HL-60/S4 treated with phorbol 12-myristate 13-acetate at 8.2 ng/mL for 4 days and 3 days (cell line): ENCODE measurements around the gene RNASEH2C.

Experiments
- in situ Hi-C: fragments of 300-500 bp; cut with MboI; formaldehyde crosslinking; loops from 2 replicates; pipeline ENCODE4 v1.15.0; 2022; ENCODE audit warnings: low sequenced_read_pairs

Gene RNASEH2C

GRCh38 chr11:65718531-65718930 lies 2.1 kb downstream of the RNASEH2C start:
- in situ Hi-C loops = loop anchor here (25.0 kb wide), 2 partner anchors 94 to 269 kb away; no protein-coding TSS in a partner anchor

DNA sequence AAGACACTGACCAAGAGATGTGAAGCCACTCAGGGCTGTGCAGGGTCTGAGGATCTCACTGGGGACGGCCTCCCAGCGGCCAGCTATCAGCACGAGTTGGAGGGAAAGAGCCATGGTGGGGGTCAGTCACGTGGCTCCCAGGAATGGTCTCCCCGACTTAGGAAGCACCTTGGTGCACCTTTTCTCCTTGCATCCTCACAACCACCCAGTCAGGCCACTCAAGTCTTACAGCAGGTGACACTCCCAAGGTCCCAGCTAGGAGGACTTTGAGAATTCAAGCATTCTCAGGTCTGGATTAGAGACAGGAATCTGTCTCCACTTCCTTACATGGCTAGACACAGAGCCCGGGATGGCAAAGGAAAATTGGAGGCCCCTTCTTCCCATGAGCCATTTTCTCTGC lies 2.7 kb downstream of the RNASEH2C start:
- in situ Hi-C loops = loop anchor here (25.0 kb wide), 2 partner anchors 94 to 269 kb away; no protein-coding TSS in a partner anchor

- in situ Hi-C loops = loop anchor here (25.0 kb wide), 2 partner anchors 95 to 270 kb away; no protein-coding TSS in a partner anchor
Observed at GRCh38 chr11:65716774-65717405, 3.7 kb downstream of the RNASEH2C start.

- in situ Hi-C loops = loop anchor here (25.0 kb wide), 2 partner anchors 96 to 271 kb away; no protein-coding TSS in a partner anchor
Observed at GRCh38 chr11:65716302-65716701, 4.3 kb downstream of the RNASEH2C start.

DNA sequence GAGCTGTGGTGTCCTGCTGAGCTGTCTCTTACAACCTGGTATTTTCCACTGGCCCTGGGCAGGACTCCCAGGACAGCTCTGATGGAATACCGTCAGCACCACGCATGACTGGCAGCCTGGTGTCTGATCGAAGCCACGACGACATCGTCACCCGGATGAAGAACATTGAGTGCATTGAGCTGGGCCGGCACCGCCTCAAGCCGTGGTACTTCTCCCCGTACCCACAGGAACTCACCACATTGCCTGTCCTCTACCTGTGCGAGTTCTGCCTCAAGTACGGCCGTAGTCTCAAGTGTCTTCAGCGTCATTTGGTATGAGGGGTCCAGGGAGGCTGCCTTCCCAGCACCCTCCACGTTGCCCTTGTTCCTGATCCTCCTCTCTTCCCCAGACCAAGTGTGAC lies 6.2 kb downstream of the RNASEH2C start:
- in situ Hi-C loops = loop anchor here (25.0 kb wide), 2 partner anchors 98 to 273 kb away; no protein-coding TSS in a partner anchor

GRCh38 chr11:65713212-65713969 lies 7.2 kb downstream of the RNASEH2C start:
- in situ Hi-C loops = loop anchor here (25.0 kb wide), 2 partner anchors 99 to 274 kb away; no protein-coding TSS in a partner anchor

DNA sequence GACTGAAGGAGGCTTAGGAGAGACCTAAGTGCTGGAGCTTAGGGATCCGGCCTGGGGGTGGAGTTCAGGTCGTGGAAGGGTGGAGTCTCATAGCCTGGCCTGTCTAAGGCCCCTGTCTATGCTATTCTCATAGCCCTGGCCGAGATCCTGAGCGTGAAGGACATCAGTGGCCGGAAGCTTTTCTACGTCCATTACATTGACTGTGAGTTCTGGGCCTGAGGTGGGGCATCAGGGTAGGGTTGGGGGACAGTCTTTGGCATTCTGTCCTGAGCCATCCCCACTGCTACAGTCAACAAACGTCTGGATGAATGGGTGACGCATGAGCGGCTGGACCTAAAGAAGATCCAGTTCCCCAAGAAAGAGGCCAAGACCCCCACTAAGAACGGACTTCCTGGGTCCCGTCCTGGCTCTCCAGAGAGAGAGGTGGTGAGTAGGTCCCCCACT lies 7.9 kb downstream of the RNASEH2C start:
- in situ Hi-C loops = loop anchor here (25.0 kb wide), 2 partner anchors 100 to 275 kb away; no protein-coding TSS in a partner anchor

DNA sequence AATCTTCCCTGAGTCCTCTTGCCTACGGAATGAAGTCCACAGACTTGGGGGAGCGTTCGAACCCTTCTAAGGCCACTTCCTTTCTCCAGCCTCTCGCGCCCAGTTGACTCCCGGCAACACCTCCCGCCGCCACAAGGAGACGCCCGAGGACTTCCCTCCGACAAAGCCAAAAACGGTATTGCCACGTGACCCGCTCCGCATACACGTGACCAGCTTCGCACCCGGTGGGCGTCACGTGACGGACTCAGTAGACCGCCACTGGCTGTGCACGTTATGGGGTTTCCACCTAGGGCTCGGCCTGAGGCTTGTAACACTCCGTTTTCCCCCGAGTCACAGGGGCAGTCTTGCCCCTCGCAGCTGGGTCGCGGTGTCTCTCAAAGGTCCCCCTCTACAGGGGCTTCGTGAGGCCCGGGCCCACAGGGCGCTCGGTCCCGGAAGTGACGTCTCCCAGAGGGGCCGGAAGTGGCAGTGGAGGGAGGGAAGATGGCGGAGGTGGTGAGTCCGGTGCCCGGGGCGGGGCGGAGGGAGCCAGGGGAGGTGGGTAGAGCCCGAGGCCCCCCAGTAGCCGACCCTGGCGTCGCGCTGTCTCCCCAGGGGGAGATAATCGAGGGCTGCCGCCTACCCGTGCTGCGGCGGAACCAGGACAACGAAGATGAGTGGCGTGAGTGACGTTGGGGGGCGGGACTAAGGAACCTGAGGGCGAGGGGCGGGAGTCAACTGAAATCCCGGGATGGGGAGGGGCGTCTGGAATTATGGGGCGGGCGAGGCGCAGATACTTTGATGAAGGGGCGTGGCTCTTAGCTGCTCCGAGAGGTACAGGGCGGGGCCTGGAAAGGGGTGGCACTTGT lies 8.6 kb downstream of the RNASEH2C start, which contains the start of gene KAT5:
TSS of gene KAT5 (plus strand) at position 468 of the 848 bp plus-strand sequence. CDS start at position 484, 16 bp downstream.
- in situ Hi-C loops = loop anchor here (25.0 kb wide), 2 partner anchors 100 to 275 kb away; no protein-coding TSS in a partner anchor

- in situ Hi-C loops = loop anchor here (25.0 kb wide), 2 partner anchors 102 to 277 kb away; no protein-coding TSS in a partner anchor
Observed at GRCh38 chr11:65710421-65710820, 10.2 kb downstream of the RNASEH2C start.

DNA sequence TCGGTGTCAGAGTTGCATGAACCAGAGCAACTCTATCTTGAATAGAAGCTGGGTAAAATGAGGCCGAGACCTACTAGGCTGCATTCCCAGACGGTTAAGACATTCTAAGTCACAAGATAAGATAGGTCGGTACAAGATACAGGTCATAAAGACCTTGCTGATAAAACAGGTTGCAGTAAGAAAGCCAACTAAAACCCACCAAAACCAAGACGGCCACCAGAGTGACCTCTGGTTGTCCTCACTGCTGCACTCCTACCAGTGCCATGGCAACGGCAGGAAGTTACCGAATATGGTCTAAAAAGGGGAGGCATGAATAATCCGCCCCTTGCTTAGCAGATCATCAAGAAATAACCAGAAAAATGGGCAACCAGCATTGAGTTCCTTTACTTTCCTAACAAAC lies 10.9 kb downstream of the RNASEH2C start:
- in situ Hi-C loops = loop anchor here (25.0 kb wide), 2 partner anchors 103 to 278 kb away; no protein-coding TSS in a partner anchor

DNA sequence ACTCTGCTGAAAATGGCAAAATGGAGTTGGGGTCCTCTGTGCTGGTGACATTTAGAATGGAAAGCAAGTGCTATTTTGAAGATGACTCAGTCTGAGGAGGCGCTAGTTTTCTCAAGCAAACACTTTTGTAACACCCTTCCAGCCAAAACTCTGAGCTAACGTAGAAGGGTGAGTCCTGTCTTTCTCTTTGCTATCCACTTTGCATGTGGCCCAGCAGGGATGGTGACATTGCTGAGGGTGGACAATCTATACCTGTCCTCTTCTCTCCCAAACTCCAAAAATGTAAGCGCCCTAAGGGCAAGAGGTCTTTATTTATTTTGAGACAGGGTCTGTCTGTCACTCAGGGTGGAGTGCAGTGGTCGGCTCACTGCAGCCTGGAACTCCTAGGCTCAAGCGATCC lies 12.1 kb downstream of the RNASEH2C start:
- in situ Hi-C loops = loop anchor here (25.0 kb wide), 2 partner anchors 104 to 279 kb away; no protein-coding TSS in a partner anchor

GRCh38 chr11:65707002-65707401 lies 13.6 kb downstream of the RNASEH2C start:
- in situ Hi-C loops = loop anchor here (25.0 kb wide), 2 partner anchors 105 to 280 kb away; no protein-coding TSS in a partner anchor

DNA sequence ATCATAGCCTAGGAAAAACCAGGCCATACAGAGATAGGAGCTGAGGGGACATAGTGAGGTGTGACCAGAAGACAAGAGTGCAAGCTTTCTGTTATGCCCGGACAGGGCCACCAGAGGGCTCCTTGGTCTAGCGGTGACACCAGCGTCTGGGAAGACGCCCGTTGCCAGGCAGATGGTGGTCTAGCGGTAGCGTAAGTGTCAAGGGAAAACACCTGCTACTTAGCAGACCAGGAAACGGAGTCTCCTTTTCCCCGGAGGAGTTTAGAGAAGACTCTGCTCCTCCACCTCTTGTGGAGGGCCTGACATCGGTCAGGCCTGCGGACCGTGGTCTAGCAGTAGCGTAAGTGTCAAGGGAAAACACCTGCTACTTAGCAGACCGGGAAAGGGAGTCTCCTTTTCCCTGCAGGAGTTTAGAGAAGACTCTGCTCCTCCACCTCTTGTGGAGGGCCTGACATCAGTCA lies 14.3 kb downstream of the RNASEH2C start:
- in situ Hi-C loops = loop anchor here (25.0 kb wide), 2 partner anchors 106 to 281 kb away; no protein-coding TSS in a partner anchor

- in situ Hi-C loops = loop anchor here (25.0 kb wide), 2 partner anchors 108 to 283 kb away; no protein-coding TSS in a partner anchor
Observed at GRCh38 chr11:65703846-65704245, 16.8 kb downstream of the RNASEH2C start.

DNA sequence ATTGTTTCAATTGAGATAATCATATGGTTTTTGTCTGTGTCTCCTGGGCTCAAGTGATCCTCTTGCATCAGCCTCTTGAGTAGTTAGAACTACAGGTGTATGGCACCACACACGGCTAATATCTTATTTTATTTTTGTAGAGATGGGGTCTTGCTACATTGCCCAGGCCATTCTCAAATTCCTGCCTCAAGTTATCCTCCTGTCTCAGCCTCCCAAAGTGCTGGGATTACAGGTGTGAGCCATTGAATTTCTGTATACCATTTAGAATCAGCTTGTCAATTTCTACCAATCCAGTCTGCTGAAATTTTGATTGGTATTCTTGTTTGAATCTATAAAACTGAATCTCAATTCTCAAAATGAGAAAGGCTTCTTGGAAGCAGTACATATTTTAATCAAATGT lies 18.9 kb downstream of the RNASEH2C start:
- in situ Hi-C loops = loop anchor here (25.0 kb wide), 2 partner anchors 111 to 286 kb away; no protein-coding TSS in a partner anchor

- in situ Hi-C loops = loop anchor here (25.0 kb wide), 2 partner anchors 112 to 287 kb away; no protein-coding TSS in a partner anchor
Observed at GRCh38 chr11:65700399-65700798, 20.2 kb downstream of the RNASEH2C start.

DNA sequence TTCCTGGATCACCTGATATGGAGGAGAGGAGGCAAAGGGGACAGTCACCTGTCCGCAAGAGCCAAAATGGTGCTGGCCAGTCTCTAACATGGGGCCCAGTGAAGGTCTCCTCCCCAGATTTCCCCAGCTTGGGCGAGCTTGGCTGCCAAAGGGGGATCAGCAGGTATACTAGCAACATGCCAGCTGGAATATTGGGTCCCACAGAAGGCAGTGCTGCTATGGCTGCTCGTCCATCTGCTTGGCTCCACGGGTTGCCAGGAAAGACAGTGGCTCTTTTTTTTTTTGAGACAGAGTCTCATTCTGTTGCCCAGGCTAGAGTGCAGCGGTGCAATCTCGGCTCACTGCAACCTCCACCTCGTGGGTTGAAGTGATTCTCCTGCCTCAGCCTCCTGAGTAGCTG lies 21.3 kb downstream of the RNASEH2C start:
- in situ Hi-C loops = no loop called here

GRCh38 chr11:65698205-65698604 lies 22.4 kb downstream of the RNASEH2C start:
- in situ Hi-C loops = no loop called here

- in situ Hi-C loops = no loop called here
Observed at GRCh38 chr11:65696802-65697552, 23.6 kb downstream of the RNASEH2C start.
